Stimulated activated effector memory CD8-positive, alpha-beta T cell treated with anti-CD3 and anti-CD28 coated beads, Interleukin-12 subunit alpha, Interleukin-12 subunit beta, amount 100 ng/mL, for 72 hours (primary cell): ENCODE results near the gene TBX18.

ENCODE experiments used
- ATAC-seq: fragments of 150-1000 bp; cut with Tn5 transposase; 2 replicates; pipeline ENCODE4 v1.10.0; 2021
- DNase-seq, 2 donors: peaks; one replicate each; pipeline ENCODE4 v3.0.0; 2021 to 2022; ENCODE audit warnings: low spot score in 2 of 2
- H3K27ac Mint-ChIP-seq: one replicate; pipeline ENCODE4 v1.8.0; 2022; ENCODE audit warnings: mild to moderate bottlenecking, mixed read lengths
- H3K36me3 Mint-ChIP-seq: one replicate; pipeline ENCODE4 v1.8.0; 2022; ENCODE audit warnings: mild to moderate bottlenecking, mixed read lengths
- H3K4me1 Mint-ChIP-seq: one replicate; pipeline ENCODE4 v1.8.0; 2022; ENCODE audit warnings: mixed read lengths
- H3K4me3 Mint-ChIP-seq: one replicate; pipeline ENCODE4 v1.8.0; 2022; ENCODE audit warnings: mild to moderate bottlenecking, mixed read lengths
- H3K9me3 Mint-ChIP-seq: one replicate; pipeline ENCODE4 v1.8.0; 2022; ENCODE audit warnings: mixed read lengths

TBX18 gene

DNA sequence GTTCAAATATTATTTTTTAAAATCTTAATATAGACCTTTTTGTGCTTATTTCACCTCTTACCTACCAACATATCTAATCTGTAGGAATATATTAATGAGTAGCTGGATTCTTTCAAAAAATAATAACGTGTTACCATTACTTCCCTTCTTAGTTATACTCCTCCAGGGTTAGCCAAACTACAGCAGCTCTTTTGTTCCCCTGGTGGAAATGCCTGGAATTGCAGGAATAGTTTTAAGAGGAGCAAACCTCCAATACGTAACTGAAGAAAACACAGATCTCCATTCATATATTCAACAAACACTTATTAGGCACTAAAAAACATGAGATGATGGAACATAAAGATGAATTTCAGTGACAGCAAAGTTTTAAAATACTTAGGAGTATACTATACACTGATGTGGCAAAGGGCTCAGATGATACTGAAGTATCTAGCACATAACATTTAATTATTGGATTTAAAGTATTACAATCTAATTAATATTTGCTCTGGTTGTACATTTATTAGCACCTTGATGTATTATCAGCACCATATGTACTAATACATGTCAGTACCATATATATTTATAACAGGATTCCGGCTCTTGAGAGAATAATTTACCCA is 78.3 kb downstream of the TBX18 start:
- Mint-ChIP-seq H3K9me3 (no peaks in the 10 kb centered on the region), H3K27ac (no peak overlapping the region), H3K4me3 (no peak overlapping the region), H3K36me3 (no peaks in the 10 kb centered on the region), H3K4me1 (no peaks in the 10 kb centered on the region)
- no peak for DNase-seq
- no peak for ATAC-seq

DNA sequence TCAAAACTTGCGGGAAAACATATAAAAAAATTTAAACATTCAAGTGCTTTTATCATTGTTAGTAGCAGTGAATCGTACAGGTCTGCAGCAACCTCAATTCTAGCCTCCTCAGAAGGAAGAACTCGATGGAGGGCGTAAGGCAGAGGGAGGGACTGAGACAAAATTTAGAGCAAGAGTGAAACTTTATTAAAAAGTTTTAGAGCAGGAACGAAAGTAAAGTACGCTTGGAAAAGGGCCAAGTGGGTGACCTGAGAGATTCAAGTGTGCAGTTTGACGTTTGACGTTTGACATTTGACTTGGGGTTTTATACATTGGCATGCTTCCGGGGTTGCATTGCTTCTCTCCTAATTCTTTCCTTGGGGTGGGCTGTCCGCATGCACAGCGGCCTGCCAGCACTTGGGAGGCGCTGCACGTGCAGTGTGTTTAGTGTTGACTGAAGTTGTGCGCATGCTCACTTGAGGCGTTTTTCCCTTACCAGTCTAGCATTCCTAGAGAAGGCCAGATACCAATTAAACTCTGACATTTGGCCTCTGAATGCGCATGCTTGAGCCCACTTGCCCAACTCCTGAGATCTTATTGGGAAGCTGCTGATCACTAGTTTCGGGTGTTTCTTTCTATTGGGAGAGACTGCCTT is 82.6 kb downstream of the TBX18 start:
- no peak overlapping the region for H3K4me3 Mint-ChIP-seq
- DNase-seq (no peak), ATAC-seq (no peak)
- no peaks in the 10 kb centered on the region for H3K36me3 Mint-ChIP-seq
- peaks cover 2% of the 10 kb centered on the region for H3K9me3 Mint-ChIP-seq
- H3K27ac Mint-ChIP-seq = no peak overlapping the region
- no peaks in the 10 kb centered on the region for H3K4me1 Mint-ChIP-seq

GRCh38 chr6:84675651-84676050 is 88.7 kb downstream of the TBX18 start:
- H3K27ac Mint-ChIP-seq = no peak overlapping the region

GRCh38 chr6:84674395-84674794 is 90.0 kb downstream of the TBX18 start:
- DNase-seq (no peak), ATAC-seq (no peak)
- Mint-ChIP-seq H3K4me1 (no peaks in the 10 kb centered on the region), H3K4me3 (no peak overlapping the region), H3K36me3 (no peaks in the 10 kb centered on the region), H3K9me3 (peaks cover 11% of the 10 kb centered on the region), H3K27ac (no peak overlapping the region)

More at GRCh38 chr6:84675651-84676050, 88.7 kb downstream of the TBX18 start:
- ATAC-seq (no peak), DNase-seq (no peak)
- Mint-ChIP-seq H3K4me3 (no peak overlapping the region), H3K36me3 (no peaks in the 10 kb centered on the region), H3K4me1 (no peaks in the 10 kb centered on the region), H3K9me3 (peaks cover 11% of the 10 kb centered on the region)

DNA sequence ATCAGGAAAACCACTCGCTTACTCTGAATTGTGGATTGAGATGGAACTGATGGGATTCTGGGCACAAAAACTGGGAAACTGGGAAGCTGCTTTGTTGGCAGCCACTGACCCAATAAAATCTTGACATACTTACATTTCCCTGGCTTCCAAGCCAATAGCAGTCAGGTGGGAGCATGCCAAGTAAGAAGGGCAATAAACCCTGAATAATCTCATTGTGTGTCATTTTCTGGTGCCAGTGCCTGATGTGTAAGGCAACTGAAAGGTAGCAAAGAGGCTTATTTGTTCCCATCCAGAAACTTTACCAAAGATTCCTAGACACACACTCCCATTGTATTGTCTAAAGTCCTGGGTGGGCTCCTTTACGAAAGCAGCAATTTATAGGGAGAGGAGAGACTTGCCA is 93.2 kb downstream of the TBX18 start:
- H3K4me3 Mint-ChIP-seq = no peak overlapping the region
- H3K4me1 Mint-ChIP-seq = no peaks in the 10 kb centered on the region
- DNase-seq = no peak
- H3K9me3 Mint-ChIP-seq = peaks cover 13% of the 10 kb centered on the region
- ATAC-seq = no peak
- no peak overlapping the region for H3K27ac Mint-ChIP-seq
- H3K36me3 Mint-ChIP-seq = no peaks in the 10 kb centered on the region

DNA sequence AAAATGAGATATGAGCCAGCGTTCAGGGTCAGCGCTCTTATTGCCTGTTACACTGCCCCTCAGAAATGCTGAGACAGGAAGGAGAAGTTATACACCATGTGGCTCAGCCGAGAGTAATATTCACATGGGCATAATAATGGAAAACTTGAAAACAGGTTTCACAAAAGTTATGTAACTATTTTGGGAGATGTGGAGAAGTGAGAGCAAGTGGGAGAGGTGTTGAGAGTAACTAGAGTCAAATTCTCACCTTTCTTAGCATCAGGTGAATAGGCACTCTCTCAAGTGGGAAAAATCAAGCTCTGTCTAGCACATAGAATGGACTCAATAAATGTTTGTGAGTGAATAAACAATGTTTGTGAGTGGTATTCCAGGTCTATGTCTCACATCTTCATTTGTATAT is 94.5 kb downstream of the TBX18 start:
- Mint-ChIP-seq H3K27ac (no peak overlapping the region), H3K9me3 (peaks cover 9% of the 10 kb centered on the region), H3K36me3 (no peaks in the 10 kb centered on the region), H3K4me3 (no peak overlapping the region), H3K4me1 (no peaks in the 10 kb centered on the region)
- ATAC-seq (no peak), DNase-seq (no peak)

- Mint-ChIP-seq H3K27ac (no peak overlapping the region), H3K9me3 (peaks cover 9% of the 10 kb centered on the region), H3K36me3 (no peaks in the 10 kb centered on the region), H3K4me3 (no peak overlapping the region), H3K4me1 (no peaks in the 10 kb centered on the region)
- ATAC-seq (no peak), DNase-seq (no peak)
Measured at GRCh38 chr6:84667252-84668213, 96.9 kb downstream of the TBX18 start.

DNA sequence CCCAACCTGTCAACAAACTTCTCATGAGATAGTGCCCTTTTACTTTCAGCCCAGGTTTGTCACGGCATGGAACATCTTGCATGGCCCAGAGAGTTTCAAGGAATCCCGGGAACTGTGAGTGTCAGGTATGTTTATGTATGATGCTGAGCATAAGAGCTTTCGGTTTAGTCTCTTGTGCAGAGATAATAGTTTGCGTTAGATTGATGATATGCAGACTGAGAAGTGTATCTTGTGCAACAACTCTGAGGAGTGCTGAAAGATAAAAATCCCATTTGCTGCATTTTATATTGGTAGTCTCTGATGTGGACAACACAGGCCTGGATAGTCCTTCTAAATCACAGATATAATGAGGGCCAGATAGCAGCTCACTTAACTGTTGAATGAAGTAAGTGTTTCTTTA is 99.0 kb downstream of the TBX18 start:
- no peak for ATAC-seq
- H3K9me3 Mint-ChIP-seq = peaks cover 12% of the 10 kb centered on the region
- DNase-seq = no peak

GRCh38 chr6:84663866-84664265 is 100.5 kb downstream of the TBX18 start:
- ATAC-seq (no peak), DNase-seq (no peak)
- H3K36me3 Mint-ChIP-seq = no peaks in the 10 kb centered on the region
- H3K4me1 Mint-ChIP-seq = no peaks in the 10 kb centered on the region
- H3K9me3 Mint-ChIP-seq = peaks cover 10% of the 10 kb centered on the region
- no peak overlapping the region for H3K27ac Mint-ChIP-seq
- no peak overlapping the region for H3K4me3 Mint-ChIP-seq

More for the DNA sequence above, 99.0 kb downstream of the TBX18 start:
- H3K4me3 Mint-ChIP-seq = no peak overlapping the region
- no peak overlapping the region for H3K27ac Mint-ChIP-seq
- no peaks in the 10 kb centered on the region for H3K36me3 Mint-ChIP-seq
- H3K4me1 Mint-ChIP-seq = no peaks in the 10 kb centered on the region

GRCh38 chr6:84657486-84657885 is 106.9 kb downstream of the TBX18 start:
- no peaks in the 10 kb centered on the region for H3K36me3 Mint-ChIP-seq
- DNase-seq (no peak), ATAC-seq (no peak)
- H3K9me3 Mint-ChIP-seq = peaks cover 2% of the 10 kb centered on the region
- no peak overlapping the region for H3K4me3 Mint-ChIP-seq
- no peak overlapping the region for H3K27ac Mint-ChIP-seq
- no peaks in the 10 kb centered on the region for H3K4me1 Mint-ChIP-seq

- H3K9me3 Mint-ChIP-seq = peaks cover 2% of the 10 kb centered on the region
- no peaks in the 10 kb centered on the region for H3K36me3 Mint-ChIP-seq
- H3K4me1 Mint-ChIP-seq = no peaks in the 10 kb centered on the region
- no peak overlapping the region for H3K27ac Mint-ChIP-seq
- DNase-seq = no peak
- H3K4me3 Mint-ChIP-seq = no peak overlapping the region
- no peak for ATAC-seq
Measured at GRCh38 chr6:84657025-84657424, 107.4 kb downstream of the TBX18 start.

GRCh38 chr6:84653027-84653551 is 111.3 kb downstream of the TBX18 start:
- Mint-ChIP-seq H3K4me1 (no peaks in the 10 kb centered on the region), H3K4me3 (no peak overlapping the region), H3K36me3 (no peaks in the 10 kb centered on the region), H3K9me3 (peaks cover 5% of the 10 kb centered on the region), H3K27ac (no peak overlapping the region)
- DNase-seq (no peak), ATAC-seq (no peak)

- Mint-ChIP-seq H3K36me3 (no peaks in the 10 kb centered on the region), H3K4me1 (no peaks in the 10 kb centered on the region), H3K27ac (no peak overlapping the region), H3K9me3 (peaks cover 7% of the 10 kb centered on the region), H3K4me3 (no peak overlapping the region)
- DNase-seq = no peak
- ATAC-seq = no peak
Measured at GRCh38 chr6:84652356-84653026, 111.9 kb downstream of the TBX18 start.

GRCh38 chr6:84651583-84651982 is 112.8 kb downstream of the TBX18 start:
- H3K27ac Mint-ChIP-seq = no peak overlapping the region
- no peak overlapping the region for H3K4me3 Mint-ChIP-seq
- H3K36me3 Mint-ChIP-seq = no peaks in the 10 kb centered on the region
- no peaks in the 10 kb centered on the region for H3K4me1 Mint-ChIP-seq
- DNase-seq (no peak), ATAC-seq (no peak)
- peaks cover 9% of the 10 kb centered on the region for H3K9me3 Mint-ChIP-seq

DNA sequence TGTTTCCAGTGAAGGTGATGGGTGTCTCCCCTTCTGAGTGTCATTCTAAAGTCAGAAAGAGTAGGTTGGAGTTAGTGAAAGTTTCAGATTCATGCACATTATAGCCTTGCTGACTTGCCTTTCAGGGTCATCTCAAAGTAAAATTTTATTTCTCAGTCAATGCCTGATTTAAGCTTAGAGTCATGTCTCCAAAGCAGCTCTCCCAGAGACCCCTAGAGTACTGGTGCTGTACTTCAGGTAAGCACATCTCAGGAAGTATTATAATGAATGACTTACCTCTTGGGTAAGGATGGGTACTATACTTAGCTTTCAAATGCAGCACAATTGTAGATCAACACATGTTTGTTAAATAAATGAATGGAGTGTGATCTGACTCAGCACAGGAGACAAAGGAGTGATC is 116.0 kb downstream of the TBX18 start:
- Mint-ChIP-seq H3K4me1 (no peaks in the 10 kb centered on the region), H3K36me3 (no peaks in the 10 kb centered on the region), H3K27ac (no peak overlapping the region), H3K9me3 (peaks cover 9% of the 10 kb centered on the region), H3K4me3 (no peak overlapping the region)
- DNase-seq (no peak), ATAC-seq (no peak)
